K562 (cell line): ENCODE measurements around the gene HMGXB3. TPM values are rescaled to one million over a fixed set of nuclear protein-coding genes. Genes with fewer than 3 reads are reported as not detected.

Experiments
- ASH1L ChIP-seq: fragments of 450-650 bp; IDR thresholded peaks from 2 replicates; pipeline ENCODE4 v1.6.1; 2018; ENCODE audit warnings: borderline replicate concordance, mild to moderate bottlenecking, low read depth; ENCODE audit not compliant: partially characterized antibody
- CGGBP1 ChIP-seq: fragments of 250-450 bp; sonication (Bioruptor Pico); IDR thresholded peaks from 2 replicates; pipeline ENCODE4 v1.9.0; 2021; ENCODE audit warnings: mild to moderate bottlenecking
- E2F5 ChIP-seq: sonication (generic); formaldehyde crosslinking; IDR thresholded peaks from 2 replicates; pipeline ENCODE4 v1.8.0; 2022; ENCODE audit warnings: mild to moderate bottlenecking, missing genetic modification reagents
- ETS2 ChIP-seq: IDR thresholded peaks from 2 replicates; pipeline ENCODE4 v1.6.1; 2016; ENCODE audit warnings: borderline replicate concordance, missing genetic modification characterization, mild to moderate bottlenecking, moderate library complexity, missing compliant biosample characterization; ENCODE audit not compliant: poor library complexity, severe bottlenecking
- ETV1 ChIP-seq: fragments of 450-650 bp; conservative IDR thresholded peaks from 2 replicates; pipeline ENCODE4 v1.6.1; 2016; ENCODE audit warnings: missing genetic modification characterization, control low read depth, low read depth, missing compliant biosample characterization
- EWSR1 ChIP-seq: fragments of 450-650 bp; IDR thresholded peaks from 2 replicates; pipeline ENCODE4 v1.6.1; 2018; ENCODE audit warnings: borderline replicate concordance, mild to moderate bottlenecking, low read depth, moderate library complexity; ENCODE audit not compliant: partially characterized antibody
- GTF2A2 ChIP-seq: IDR thresholded peaks from 2 replicates; pipeline ENCODE4 v1.6.1; 2016; ENCODE audit warnings: mild to moderate bottlenecking, missing genetic modification characterization, missing compliant biosample characterization
- KDM1A ChIP-seq, 2 experiments: fragments of 450-650 bp; IDR thresholded peaks; 2 replicates each; pipeline ENCODE4 v1.6.1; 2016; ENCODE audit warnings: mild to moderate bottlenecking in 2 of 2
- MAFK ChIP-seq: IDR thresholded peaks from 2 replicates; pipeline ENCODE4 v1.6.1; 2011; ENCODE audit warnings: low read length, improper control_type of control experiment
- MAZ ChIP-seq, 2 experiments: fragments of 450-650 bp in 1 of 2; sonication (generic) in 1 of 2; formaldehyde crosslinking; IDR thresholded peaks in 1 of 2; conservative IDR thresholded peaks in 1 of 2; 2 replicates each; pipeline versions ENCODE4 v1.4.0 to v1.5.0; 2020; ENCODE audit warnings: mild to moderate bottlenecking in 1 of 2, missing genetic modification reagents in 1 of 2
- MEIS2 ChIP-seq: fragments of 450-650 bp; IDR thresholded peaks from 2 replicates; pipeline ENCODE4 v1.6.1; 2014; ENCODE audit warnings: mild to moderate bottlenecking; ENCODE audit not compliant: partially characterized antibody
- MYC ChIP-seq, 2 experiments: fragments of 250-450 bp in 1 of 2; sonication (Bioruptor Pico) in 1 of 2; IDR thresholded peaks; 2 replicates each; pipeline versions ENCODE4 v1.5.1 to v1.6.1; 2012 to 2021; ENCODE audit warnings: low read depth in 2 of 2, borderline replicate concordance in 1 of 2, improper control_type of control experiment in 1 of 2, low read length in 1 of 2, mild to moderate bottlenecking in 1 of 2, moderate library complexity in 1 of 2
- PTRF ChIP-seq: fragments of 450-650 bp; IDR thresholded peaks from 2 replicates; pipeline ENCODE4 v1.6.1; 2016; ENCODE audit warnings: mild to moderate bottlenecking, missing genetic modification characterization, missing compliant biosample characterization
- SMAD4 ChIP-seq: fragments of 250-450 bp; sonication (Bioruptor Pico); conservative IDR thresholded peaks from 2 replicates; pipeline ENCODE4 v1.8.0; 2021; ENCODE audit warnings: inconsistent platforms, mild to moderate bottlenecking, moderate library complexity
- ZBTB17 ChIP-seq: fragments of 450-650 bp; formaldehyde crosslinking; IDR thresholded peaks from 2 replicates; pipeline ENCODE4 v1.4.0; 2020; ENCODE audit warnings: mild to moderate bottlenecking
- ZC3H4 ChIP-seq: sonication (generic); formaldehyde crosslinking; IDR thresholded peaks from 2 replicates; pipeline ENCODE4 v1.9.0; 2021; ENCODE audit warnings: missing genetic modification reagents, borderline replicate concordance
- ZNF311 ChIP-seq: fragments of 250-450 bp; sonication (Bioruptor Pico); IDR thresholded peaks from 2 replicates; pipeline ENCODE4 v1.4.0; 2020; ENCODE audit warnings: mild to moderate bottlenecking, moderate library complexity
- ZNF589 ChIP-seq: fragments of 200-800 bp; sonication (Bioruptor generic); IDR thresholded peaks from 2 replicates; pipeline ENCODE4 v1.6.1; 2016; ENCODE audit warnings: low read depth, missing genetic modification characterization, missing compliant biosample characterization
- ZNF655 ChIP-seq: fragments of 250-450 bp; sonication (Bioruptor Pico); IDR thresholded peaks from 2 replicates; pipeline ENCODE4 v1.5.0; 2021
- ZNF717 ChIP-seq: fragments of 250-450 bp; sonication (Bioruptor Pico); IDR thresholded peaks from 2 replicates; pipeline ENCODE4 v1.5.0; 2021
- ZNF766 ChIP-seq: fragments of 200-800 bp; sonication (Bioruptor generic); conservative IDR thresholded peaks from 2 replicates; pipeline ENCODE4 v1.6.1; 2016; ENCODE audit warnings: missing genetic modification characterization, missing compliant biosample characterization
- polyA plus RNA-seq, 8 experiments: library from polyadenylated mRNA; depleted of rRNA in 4 of 8; stranded (reverse) in 5 of 8; unstranded in 3 of 8; fragments of >200 nt; fragmentation: Nextera tagmentation in 2 of 8; fragmentation: Illumina TruSeq in 1 of 8; extraction: Ambion mirVana in 2 of 8; extraction: Trizol in 1 of 8; gene quantifications; 2 replicates each; pipeline versions ENCODE4 v1.2.1 to v1.2.3, GENCODE V29; 2011 to 2014; ENCODE audit warnings: inconsistent platforms in 1 of 8, missing spikeins in 1 of 8
- total RNA-seq, 7 experiments: library from RNA; depleted of rRNA in 6 of 7; stranded (reverse); fragments of >200 nt in 6 of 7; fragmentation: Illumina TruSeq in 2 of 7; extraction: Trizol in 2 of 7; gene quantifications; 2 replicates each; pipeline versions ENCODE4 v1.2.1 to v1.2.3, GENCODE V29; 2011 to 2021; ENCODE audit warnings: low replicate concordance in 1 of 7
- TF ChIP-seq, protein P1 (sequence below): sonication (generic); formaldehyde crosslinking; IDR thresholded peaks from 2 replicates; pipeline ENCODE4 v1.8.0; 2022; ENCODE audit warnings: mild to moderate bottlenecking, low read depth, missing genetic modification reagents

The HMGXB3 gene
- total and polyA plus RNA-seq, 9 of the 15 experiments (the other 6 are each of a cell fraction or from before 2014, with no cell fraction given) = 1.8 to 44.1 (median 32.2) TPM

- TF ChIP-seq MEIS2 (no peak), ASH1L (no peak), E2F5 (peak; percentile 21; the same call in 1 of the 2 replicates), ZNF717 (no peak), MAFK (peak; percentile 26; the same call in 1 of the 2 replicates), ZNF766 (no peak), GTF2A2 (tag) (no peak), PTRF (tag) (no peak), ZNF655 (CRISPR knock-in tag) (no peak), EWSR1 (no peak), ZC3H4 (CRISPR knock-in tag) (no peak), ETV1 (tag) (no peak), CGGBP1 (CRISPR knock-in tag) (no peak), KDM1A (IDR thresholded peaks at IDR 0.05) (no peak), SMAD4 (CRISPR knock-in tag) (0 out of 2 replicates have a peak, but pooled peaks have one; percentile 16), ZBTB17 (no peak), ZNF311 (CRISPR knock-in tag) (no peak), MAZ (CRISPR knock-in tag; conservative IDR thresholded peaks at IDR 0.05 in 1 of 2, IDR thresholded peaks at IDR 0.05 in 1 of 2) (0 out of 4 replicates have a peak, but pooled peaks of 1 of the 2 experiments have one; percentile 41), ZNF589 (CRISPR knock-in tag) (peak; percentile 62; the same call in 1 of the 2 replicates), MYC (IDR thresholded peaks at IDR 0.05; ENCODE audit: low read depth, low read length) (no peak; the same call in 1 of the 2 replicates), MYC (CRISPR knock-in tag; IDR thresholded peaks at IDR 0.05; ENCODE audit: borderline replicate concordance, low read depth) (no peak), ETS2 (tag) (no peak)
- TF ChIP-seq, protein P1, sequence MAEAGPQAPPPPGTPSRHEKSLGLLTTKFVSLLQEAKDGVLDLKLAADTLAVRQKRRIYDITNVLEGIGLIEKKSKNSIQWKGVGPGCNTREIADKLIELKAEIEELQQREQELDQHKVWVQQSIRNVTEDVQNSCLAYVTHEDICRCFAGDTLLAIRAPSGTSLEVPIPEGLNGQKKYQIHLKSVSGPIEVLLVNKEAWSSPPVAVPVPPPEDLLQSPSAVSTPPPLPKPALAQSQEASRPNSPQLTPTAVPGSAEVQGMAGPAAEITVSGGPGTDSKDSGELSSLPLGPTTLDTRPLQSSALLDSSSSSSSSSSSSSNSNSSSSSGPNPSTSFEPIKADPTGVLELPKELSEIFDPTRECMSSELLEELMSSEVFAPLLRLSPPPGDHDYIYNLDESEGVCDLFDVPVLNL (CRISPR knock-in tag) = no peak
Observed at GRCh38 chr5:150052956-150053712, 52.6 kb downstream of the HMGXB3 start (continued).
